ENCODE results near the gene AJAP1.

The AJAP1 gene

DNA sequence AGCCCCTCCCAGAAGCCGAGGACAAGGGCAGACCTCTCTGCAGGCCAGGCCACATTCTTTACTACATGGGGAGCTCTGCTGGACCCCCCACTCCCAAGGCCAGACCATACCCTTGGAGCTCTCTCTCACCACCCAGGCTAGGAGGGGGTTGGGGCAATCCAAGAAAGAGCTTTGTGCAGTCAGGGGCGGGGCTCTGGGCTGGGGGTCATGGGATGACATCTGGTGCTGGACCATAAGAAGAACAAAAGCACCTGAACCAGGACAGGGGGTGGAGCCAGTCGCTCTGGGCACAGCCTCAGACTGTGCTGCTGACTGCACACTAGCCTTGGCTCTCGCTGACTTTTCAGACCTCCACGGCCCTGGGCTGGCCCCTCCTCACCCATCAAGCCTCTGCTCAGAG is 23.1 kb upstream of the AJAP1 start:
- DNase-seq, result no peak

DNA sequence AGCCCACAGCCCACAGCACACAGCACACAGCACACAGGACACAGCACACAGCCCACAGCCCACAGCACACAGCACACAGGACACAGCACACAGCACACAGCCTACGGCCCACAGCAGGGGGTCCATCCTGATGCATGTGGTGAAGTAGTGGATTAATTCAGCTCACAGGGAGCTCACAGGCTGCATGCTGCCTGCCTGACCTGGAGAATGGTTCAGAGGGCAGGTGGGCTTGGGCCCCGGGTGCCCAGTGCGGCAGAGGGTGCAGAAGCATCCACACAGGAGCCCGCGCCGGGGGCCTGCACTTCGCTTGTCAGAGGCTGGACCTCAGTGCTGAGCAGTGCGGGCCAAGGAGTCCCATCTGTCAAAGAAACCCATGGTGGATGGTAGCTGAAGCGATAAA is 21.1 kb upstream of the AJAP1 start:
- no peak for DNase-seq

- no peak for DNase-seq
Measured at GRCh38 chr1:4634156-4634792, 20.1 kb upstream of the AJAP1 start.

DNA sequence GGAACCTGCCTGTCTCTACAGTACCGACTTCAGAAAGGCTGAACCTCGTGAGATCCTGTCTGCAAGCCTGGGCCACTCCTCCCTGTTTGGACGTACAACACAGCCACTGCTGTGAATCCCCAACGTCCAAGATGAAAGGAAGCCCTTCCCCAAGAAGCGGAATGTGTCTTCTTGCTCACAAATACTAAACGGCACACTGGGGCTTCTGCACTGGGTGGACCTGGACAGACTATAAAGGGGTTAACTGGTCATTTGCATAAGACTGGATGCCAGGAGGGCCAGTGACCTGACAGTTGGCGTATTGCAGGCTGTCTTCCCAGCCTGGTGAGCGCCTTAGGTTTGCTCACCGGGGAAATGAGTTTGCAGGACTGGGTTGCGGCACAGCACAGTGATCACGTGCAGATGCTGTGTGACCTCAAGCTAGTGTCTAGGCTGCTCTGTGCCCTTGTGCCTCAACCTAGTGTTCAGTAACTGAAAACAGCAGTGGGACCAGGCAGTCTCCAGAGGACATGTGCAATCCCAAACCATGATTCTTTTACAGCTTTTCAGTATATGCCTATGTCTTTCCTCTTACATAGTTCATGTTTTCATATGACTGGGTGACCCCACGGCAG is 19.5 kb upstream of the AJAP1 start:
- no peak for DNase-seq

DNA sequence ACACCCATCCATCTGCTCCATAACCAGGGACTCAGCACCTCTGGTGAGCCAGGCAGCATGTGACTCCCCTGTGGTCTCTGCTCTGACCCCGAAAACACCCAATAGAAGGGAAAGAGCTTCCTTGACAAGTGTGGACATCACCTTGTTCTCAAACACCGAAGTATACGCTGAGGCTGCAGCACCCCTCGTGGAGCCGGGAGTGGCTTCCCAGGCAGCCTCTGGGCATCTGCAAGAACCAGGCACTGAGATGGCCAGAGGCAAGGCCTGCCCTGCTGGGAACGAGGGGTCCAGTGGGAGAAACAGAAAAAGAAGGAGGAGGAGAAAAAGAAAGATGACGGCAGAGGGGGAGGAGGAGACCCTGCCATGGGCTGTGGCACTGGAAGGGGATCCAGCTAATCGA is 18.2 kb upstream of the AJAP1 start:
- no peak for DNase-seq

DNA sequence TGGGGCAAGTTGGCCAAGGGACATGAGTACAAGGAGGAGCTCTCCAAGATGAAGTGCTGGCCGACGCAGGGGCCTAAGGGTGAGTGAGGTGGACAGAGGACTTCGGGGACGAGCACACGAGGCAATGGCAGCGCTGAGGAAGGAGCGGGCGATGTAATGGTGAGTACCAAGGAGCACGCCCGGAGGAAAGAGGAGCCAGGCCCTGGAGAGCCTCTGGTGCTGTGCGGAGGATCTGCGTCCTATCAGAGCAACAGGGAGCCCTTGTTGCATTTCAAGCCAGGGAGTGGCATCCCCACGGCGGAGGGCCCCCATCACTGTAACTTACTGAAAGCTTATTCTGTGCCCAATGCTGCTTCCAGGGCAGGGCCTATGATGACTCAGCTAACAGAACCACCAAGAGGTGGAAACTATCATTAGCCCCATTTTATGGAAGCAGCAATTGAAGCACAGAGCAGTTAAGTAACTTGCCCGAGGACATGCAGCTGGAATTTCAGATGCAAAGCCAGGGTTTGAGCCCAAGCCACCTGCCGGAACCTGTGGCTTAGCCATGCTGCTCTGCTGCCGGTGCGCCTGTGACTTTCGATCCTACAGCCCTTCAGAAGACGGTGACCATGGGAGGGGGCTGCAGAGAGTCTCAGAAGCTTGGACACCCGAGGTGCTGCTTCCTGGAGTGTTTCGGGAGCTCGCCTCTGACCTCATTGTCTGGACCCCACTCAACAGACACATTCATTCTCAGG is 17.6 kb upstream of the AJAP1 start:
- DNase-seq, result no peak

GRCh38 chr1:4637616-4638344 is 16.6 kb upstream of the AJAP1 start:
- DNase-seq, result no peak

DNA sequence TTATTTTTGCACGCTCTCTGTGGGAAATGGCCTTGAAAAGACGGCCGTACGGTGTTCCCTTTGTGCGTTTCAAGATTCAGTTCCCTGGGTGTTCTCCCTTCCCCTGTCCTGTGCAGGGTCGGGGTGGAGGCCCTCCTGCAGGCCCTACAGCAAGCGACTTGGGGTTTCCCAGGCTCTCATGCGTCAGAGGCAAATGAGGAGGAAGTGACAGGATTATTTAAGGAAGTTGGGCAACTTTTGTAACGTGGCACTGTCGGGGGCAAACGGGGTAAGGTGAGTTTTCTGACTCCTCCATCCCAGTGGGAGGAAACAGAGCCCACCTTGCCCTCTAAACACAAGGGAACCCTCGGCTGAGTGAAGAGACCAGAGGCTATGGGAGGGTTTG is 16.1 kb upstream of the AJAP1 start:
- DNase-seq, result no peak

DNA sequence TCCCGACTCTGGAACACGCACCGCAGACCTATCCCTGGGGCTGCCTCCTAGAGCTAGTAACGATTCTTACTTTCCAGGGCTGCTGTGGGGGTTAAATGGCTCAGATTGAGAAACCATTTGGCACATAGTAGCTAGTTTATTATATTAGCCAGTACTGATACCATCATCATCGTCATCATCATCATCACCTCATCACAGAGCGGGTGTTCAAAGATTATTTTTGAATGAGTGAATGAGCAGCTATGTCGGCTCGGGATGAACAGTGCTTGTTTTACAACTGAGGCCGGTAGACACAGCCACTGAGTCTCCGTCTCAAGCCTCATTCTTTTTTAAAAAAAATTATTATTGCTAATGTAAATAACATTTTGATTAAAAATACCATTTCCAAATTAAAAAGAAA is 13.5 kb upstream of the AJAP1 start:
- DNase-seq, result no peak

- DNase-seq, result no peak
Measured at GRCh38 chr1:4647391-4647790, 7.0 kb upstream of the AJAP1 start.

GRCh38 chr1:4648657-4649056 is 5.8 kb upstream of the AJAP1 start:
- DNase-seq, result no peak

DNA sequence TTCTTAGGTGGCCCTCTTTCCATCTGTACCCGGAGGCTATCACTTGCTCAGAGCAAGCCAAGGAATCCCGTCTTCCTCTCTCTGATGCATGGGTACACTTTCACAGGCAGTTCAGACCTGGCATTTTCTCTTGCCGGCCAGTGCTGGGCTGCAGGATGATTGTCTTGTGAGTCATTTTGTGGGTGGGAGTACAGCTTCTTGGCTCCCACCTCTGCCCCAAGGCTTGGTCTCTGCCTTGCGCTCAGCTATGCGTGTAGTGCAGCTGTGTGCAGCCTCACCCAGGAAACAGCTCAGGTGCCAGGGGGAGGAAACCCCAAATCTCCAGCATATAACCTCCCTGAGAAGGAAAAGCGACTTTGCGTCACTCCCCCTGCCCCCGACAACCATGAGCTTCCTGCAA is 3.9 kb upstream of the AJAP1 start:
- DNase-seq, result no peak

DNA sequence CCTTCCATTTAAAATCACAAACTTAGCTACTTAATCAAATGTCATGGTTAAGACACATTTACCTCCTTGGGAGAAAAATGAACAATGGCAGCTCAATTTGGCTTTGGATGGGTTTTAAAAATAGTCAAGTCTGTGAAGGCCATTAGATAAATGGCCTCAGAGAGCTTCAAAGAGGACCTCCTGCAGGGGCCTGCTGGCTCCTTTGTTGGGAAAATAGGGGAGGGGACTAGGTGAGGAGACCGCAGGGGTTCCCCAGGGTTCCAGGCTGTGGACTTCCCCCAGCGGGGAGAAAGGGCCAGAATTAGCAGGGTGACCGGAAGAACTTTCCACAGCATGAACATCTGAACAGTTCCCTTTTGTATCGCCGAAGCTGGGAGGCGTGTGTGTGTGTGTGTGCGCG is 3.4 kb upstream of the AJAP1 start:
- no peak for DNase-seq

DNA sequence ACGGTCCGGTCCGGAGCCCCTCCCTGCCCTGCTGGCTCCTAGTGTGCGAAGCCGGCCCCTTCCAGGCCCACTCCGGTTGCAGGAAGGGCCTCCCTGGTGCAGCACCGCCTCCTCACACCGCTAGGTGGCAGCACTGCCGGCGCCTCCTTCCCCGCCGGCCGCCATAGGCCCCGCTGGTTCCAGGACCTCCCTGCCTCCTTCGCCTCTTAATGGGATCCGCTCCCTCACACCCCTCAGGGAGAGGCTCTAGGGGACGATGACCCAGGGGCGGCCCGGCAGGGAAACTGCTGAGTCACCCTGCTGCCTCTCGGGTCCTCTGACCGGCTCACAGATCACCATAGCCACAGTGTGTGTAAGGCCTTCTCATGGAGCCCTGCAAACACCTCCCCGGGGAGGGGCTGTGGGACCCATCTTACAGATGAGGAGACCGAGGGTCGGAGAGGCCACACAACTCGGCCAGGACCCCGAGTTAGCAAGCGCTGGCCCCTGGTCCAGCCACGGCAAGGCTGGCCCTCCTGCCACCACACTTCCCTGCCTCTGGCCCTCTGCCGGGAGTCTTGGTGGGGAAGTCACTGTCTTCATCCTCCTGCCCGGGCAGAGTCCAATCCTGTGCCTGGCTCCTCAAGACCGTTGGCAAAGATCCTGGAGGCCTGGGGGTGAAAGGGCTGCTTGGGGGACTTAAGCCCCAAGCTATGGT is 1.6 kb upstream of the AJAP1 start:
- DNase-seq, result no peak

DNA sequence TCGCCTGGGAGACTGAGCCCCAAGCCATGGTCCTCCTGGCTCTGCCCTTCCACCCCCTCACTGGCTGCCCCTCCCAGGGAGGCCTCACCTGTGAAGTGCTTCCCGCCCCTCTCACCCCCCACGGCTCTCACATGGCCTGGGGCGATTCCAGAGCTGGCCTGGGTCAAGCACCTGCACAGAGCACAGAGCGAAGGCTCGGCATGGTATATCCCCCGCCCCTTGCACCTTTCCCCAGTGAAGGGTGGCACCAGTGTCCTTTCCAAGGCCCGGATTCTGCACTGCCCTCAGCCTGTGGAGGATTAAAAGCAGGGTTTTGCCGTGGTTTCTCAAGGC is 1.1 kb upstream of the AJAP1 start:
- no peak for DNase-seq

GRCh38 chr1:4654764-4655673 is 610 bp downstream of the AJAP1 start:
- no peak for DNase-seq

DNA sequence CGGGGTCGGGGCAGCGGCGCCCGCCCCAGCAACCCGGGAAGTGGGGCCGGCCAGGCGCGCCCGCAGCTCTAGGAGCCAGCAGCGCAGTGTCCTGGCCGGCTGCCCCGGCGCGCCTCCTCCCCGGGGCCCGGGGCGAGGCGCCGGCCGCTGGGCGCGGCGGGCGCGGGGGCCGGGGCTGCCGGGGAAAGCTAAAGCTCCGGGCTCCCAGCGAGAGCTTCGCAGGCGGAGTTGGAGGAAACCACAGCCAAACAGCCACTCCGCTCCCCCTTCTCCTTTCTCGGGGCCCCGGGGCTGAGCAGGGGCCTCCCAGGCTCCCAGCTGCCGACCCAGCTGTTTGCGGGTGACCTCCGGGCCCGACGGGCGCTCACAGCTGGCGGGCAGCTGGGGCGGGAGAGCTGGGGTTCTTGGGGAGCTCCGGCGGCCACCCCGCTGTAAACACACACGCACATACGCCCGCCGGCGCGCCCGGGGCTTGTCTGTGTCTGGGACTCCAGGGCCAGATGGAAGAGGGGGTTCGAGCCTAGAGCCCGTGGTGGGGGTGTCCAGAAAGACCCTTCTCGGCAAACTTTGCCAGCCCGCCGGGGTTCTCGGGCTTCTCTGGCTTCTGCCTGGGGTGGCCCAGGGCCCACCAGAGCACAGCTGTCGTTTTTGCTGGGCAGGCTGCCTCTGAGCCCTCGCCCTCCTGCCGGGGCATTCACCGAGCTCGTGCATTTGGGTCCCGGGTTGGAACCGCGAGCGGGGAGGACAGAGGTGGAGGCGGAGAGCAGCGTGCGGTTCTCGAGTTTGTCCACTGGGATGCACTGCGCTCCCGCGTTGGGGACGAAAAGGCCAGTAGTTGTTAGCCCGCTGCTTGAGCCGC is 1.5 kb downstream of the AJAP1 start:
- no peak for DNase-seq

DNA sequence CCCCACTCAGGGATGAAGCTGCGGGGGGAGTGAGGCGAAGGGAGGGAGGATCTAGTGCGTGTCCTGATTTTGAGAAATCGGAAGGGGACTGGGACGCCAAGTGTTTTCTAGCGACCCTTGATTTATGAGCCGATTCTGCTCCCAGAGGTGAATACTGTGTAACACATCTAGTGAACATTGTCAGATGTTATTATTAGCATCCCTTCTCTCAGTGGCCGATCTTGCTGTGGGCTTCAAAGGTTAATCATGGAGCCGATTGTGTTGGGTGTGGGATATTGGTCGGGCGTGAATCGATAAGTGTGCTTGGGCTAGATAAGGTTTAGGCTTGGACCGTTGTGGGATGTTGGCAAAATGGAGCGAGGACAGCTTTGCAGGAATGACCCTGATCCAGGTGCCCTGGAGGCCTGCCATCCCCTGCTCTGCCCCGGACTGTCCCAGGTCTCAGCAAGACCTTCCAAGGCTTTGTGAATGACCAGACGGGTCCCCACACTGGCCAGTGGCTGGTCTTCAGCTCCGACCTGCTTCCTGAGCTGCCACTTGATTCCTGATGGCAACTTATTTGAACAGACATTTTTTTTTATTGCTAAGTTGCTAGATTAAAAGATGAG is 2.2 kb downstream of the AJAP1 start:
- DNase-seq, result no peak

- DNase-seq, result no peak
Measured at GRCh38 chr1:4657244-4657789, 2.9 kb downstream of the AJAP1 start.

DNA sequence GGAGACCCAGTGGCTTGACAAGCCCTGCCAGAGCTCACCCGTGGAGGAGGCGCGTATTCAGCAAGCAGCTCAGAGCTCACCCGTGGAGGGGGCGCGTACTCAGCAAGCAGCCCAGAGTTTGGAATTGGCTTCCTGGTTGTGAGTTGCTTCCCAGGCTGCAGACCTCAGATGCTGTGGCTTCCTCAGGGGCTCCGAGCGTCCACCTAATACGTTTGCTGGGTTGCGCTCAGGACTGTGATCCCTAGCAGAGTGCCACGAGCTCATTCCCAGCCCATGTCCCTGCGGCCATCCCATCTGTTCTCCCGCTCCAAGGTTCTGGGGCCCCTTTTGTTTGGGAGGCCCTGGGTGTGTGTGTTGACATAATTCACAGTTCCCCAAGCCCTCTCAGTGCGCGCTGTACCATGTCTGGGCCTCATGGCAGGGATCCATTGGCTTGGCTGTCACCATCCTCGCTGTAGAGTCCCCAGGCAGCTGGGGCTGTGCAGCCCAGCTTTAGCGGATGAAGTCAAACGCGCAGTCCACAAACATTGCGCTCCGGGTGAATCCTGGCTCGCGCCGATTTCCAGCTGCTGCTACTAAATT is 3.6 kb downstream of the AJAP1 start:
- DNase-seq, result no peak
